Spleen (tissue), 7 donors: Measurements from ENCODE around the gene BAHD1.
A peak's percentile ranks its signal among the peaks of the same experiment; 100 is the strongest.

Experiments
- CTCF ChIP-seq, 11 experiments: fragments of 200-600 bp in 7 of 11; fragments of 450-650 bp in 4 of 11; sonication (generic) in 4 of 11; IDR thresholded peaks in 8 of 11; conservative IDR thresholded peaks in 3 of 11; 1 replicate in 7 of 11; 2 replicates in 4 of 11; pipeline versions ENCODE4 v1.4.0 to v1.8.0; 2016 to 2021; ENCODE audit warnings: antibody characterized with exemption in 11 of 11, inconsistent platforms in 4 of 11, mild to moderate bottlenecking in 1 of 11
- POLR2A ChIP-seq, 3 donors: fragments of 450-650 bp; IDR thresholded peaks; one replicate each; pipeline ENCODE4 v1.5.1; 2017; ENCODE audit warnings: antibody characterized with exemption in 3 of 3, mild to moderate bottlenecking in 1 of 3
- donor health status: DM: no; HTN: no; CAD: no; lungs with moderate emphysema.
- donor health status: DM: no; HTN: no; CAD: no.
- donor health status: DM: no; HTN: no; CAD: no.

GRCh38 chr15:40440743-40441564 lies at the start of gene BAHD1:
- peak in 3 of 11 experiments; percentile 16 to 44 (median 31) for TF ChIP-seq CTCF (IDR thresholded peaks at IDR 0.05 in 8 of 11, conservative IDR thresholded peaks at IDR 0.05 in 3 of 11)
- no peak for TF ChIP-seq POLR2A (IDR thresholded peaks at IDR 0.05)
